ENCODE measurements around the gene C2orf81. TPM values are rescaled to one million over a fixed set of nuclear protein-coding genes. Genes with fewer than 3 reads are reported as not detected.

The C2orf81 gene
- total and polyA plus RNA-seq, 8 donors: 1.7 to 3.5 (median 2.2) TPM; not detected in 3

DNA sequence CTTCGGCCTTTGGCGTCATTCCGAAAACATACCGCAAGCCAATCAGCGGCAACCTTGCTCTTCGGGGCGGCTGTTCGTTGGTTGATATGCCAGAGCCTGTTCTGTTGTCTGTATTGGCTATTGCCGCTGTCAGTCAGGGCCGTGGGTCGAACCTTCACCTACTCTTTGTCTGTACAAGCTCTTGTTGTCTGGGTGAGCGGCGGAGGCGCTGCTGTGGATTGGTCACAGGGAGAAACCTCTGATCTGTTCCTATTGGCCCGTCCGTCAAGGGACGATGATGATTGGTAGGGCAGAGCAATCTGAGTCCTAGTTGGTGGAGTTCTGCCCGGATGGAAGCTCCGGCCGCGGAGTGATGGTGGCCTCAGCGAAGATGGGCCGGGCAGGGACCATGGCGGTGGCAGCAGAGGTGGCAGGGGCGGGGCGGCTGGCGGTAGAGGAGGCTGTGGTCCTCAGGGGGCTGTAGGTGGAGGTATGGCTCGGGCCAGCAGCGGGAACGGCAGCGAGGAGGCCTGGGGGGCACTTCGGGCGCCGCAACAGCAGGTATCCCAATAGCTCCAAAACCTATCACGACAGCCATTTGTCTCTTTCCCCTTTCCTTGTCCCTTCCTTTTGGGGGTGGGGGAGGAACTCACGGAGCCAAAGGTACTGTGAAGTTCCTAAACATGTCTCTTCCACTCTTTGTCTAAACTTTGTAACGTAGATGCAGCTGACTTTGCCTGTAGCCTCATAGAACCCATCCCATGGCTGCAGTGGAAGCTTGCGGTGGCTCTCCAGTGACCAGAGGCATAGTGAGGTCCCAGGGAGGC is 36.9 kb upstream of the C2orf81 start, which contains the start of gene WBP1:
Gene WBP1, plus strand, starts transcription at position 307 of the 806 bp plus-strand sequence. Its CDS starts 165 bp downstream, at position 472.
- Histone ChIP-seq H3K27me3 (no peaks in the 10 kb centered on the region), H3K27ac (peak within 1 kb of the TSS; percentile 93 to 99 (median 97)), H3K9me3 (no peaks in the 10 kb centered on the region), H3K36me3 (peaks cover 5 to 25% (median 25%) of the 10 kb centered on the region in 4 donors), H3K4me1 (peaks cover 37 to 57% (median 44%) of the 10 kb centered on the region in 4 donors), H3K4me3 (peak within 1 kb of the TSS; percentile 67 to 81 (median 72))
- TF ChIP-seq EP300 (IDR thresholded peaks at IDR 0.05): no peak
- peak; percentile 25 to 85 (median 81) for TF ChIP-seq POLR2AphosphoS5 (IDR thresholded peaks at IDR 0.05)
- peak in 1 of 4 donors; percentile 77 for TF ChIP-seq POLR2A (IDR thresholded peaks at IDR 0.05)
- TF ChIP-seq CTCF (IDR thresholded peaks at IDR 0.05): no peak
- DNase-seq: peak; percentile 100
- 0 to 1% (median 1%) methylated on average over 29 to 38 of the region's 38 CpGs for WGBS, 5 donors
- intact Hi-C loops (cut with DNase I; ENCODE audit: low total_unique reads): no loop called here

GRCh38 chr2:74457549-74458131 is 36.2 kb upstream of the C2orf81 start:
- peaks cover 5 to 21% (median 19%) of the 10 kb centered on the region in 4 donors for H3K36me3 ChIP-seq
- peak overlapping the region; percentile 93 to 99 (median 97) for H3K27ac ChIP-seq
- H3K4me1 ChIP-seq: peaks cover 37 to 50% (median 41%) of the 10 kb centered on the region in 4 donors
- intact Hi-C loops (cut with DNase I; ENCODE audit: low total_unique reads): no loop called here
- H3K27me3 ChIP-seq: no peaks in the 10 kb centered on the region
- no peaks in the 10 kb centered on the region for H3K9me3 ChIP-seq
- H3K4me3 ChIP-seq: peak overlapping the region; percentile 67 to 81 (median 72)
- peak; percentile 74 to 92 for DNase-seq
- TF ChIP-seq CTCF (IDR thresholded peaks at IDR 0.05) (no peak), POLR2AphosphoS5 (IDR thresholded peaks at IDR 0.05) (peak in 2 of 3 donors; percentile 66 to 85), POLR2A (IDR thresholded peaks at IDR 0.05) (peak in 2 of 4 donors; percentile 66 to 71), EP300 (IDR thresholded peaks at IDR 0.05) (no peak)
- 0 to 1% (median 1%) methylated on average over 14 to 46 of the region's 46 CpGs for WGBS, 5 donors

DNA sequence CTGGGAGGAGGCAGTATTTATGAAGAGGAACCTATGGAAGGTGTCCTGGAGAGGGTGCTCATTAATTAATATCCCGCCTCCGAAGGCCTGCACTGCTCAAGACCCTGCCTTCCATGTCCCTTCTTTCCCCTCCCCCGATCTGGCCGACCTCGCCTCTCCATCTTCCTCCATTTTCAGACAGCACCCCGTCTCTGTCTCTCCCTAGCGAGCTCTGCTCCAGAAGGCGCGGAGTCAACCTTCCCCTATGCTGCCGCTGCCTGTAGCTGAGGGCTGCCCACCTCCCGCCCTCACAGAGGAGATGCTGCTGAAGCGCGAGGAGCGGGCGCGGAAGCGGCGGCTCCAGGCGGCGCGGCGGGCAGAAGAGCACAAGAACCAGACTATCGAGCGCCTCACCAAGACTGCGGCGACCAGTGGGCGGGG is 35.7 kb upstream of the C2orf81 start:
- TF ChIP-seq POLR2AphosphoS5 (IDR thresholded peaks at IDR 0.05): no peak
- TF ChIP-seq CTCF (IDR thresholded peaks at IDR 0.05): no peak
- TF ChIP-seq EP300 (IDR thresholded peaks at IDR 0.05): no peak
- TF ChIP-seq POLR2A (IDR thresholded peaks at IDR 0.05): no peak
- intact Hi-C loops (cut with DNase I; ENCODE audit: low total_unique reads): no loop called here
- DNase-seq: no peak
- 0 to 3% (median 1%) methylated on average over 11 to 27 of the region's 27 CpGs for WGBS, 5 donors
- H3K9me3 ChIP-seq: no peaks in the 10 kb centered on the region
- H3K4me1 ChIP-seq: peaks cover 37 to 49% (median 41%) of the 10 kb centered on the region in 4 donors
- H3K27me3 ChIP-seq: no peaks in the 10 kb centered on the region
- H3K27ac ChIP-seq: peak overlapping the region; percentile 93 to 99 (median 97)
- H3K4me3 ChIP-seq: peak overlapping the region; percentile 67 to 81 (median 72)
- peaks cover 5 to 16% (median 14%) of the 10 kb centered on the region in 4 donors for H3K36me3 ChIP-seq
